Loucy (cell line): Measurements from ENCODE around the gene UCN3.
"Not testable (repeated sequence)": the region's sequence is repeated elsewhere in the genome, so short reads cannot be mapped to it uniquely, and the experiment has no call there.

Experiments
- EZH2phosphoT487 ChIP-seq: fragments of 200-600 bp; IDR thresholded peaks from 2 replicates; pipeline ENCODE4 v1.6.1; 2018; ENCODE audit warnings: antibody characterized with exemption, mild to moderate bottlenecking, moderate library complexity, borderline replicate concordance
- TF ChIP-seq, protein P1 (sequence below): fragments of 200-600 bp; sonication (generic); conservative IDR thresholded peaks from 2 replicates; pipeline ENCODE4 v1.5.1; 2014; ENCODE audit warnings: mild to moderate bottlenecking, antibody characterized with exemption, low read length

DNA sequence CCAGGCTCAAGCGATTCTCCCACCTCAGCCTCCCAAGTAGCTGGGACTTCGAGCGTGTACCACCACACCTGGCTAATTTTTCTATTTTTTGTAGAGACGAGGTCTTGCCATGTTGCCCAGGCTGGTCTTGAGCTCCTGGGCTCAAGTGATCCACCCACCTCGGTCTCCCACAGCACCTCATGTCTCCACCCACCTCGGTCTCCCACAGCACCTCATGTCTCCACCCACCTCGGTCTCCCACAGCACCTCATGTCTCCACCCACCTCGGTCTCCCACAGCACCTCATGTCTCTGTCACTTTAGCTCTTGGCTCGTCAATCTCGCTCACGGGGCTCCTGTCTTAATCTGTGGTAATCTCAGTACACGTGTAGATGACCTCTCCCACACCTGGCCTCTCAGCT, 15.6 kb downstream of the UCN3 start:
- TF ChIP-seq, protein P1, sequence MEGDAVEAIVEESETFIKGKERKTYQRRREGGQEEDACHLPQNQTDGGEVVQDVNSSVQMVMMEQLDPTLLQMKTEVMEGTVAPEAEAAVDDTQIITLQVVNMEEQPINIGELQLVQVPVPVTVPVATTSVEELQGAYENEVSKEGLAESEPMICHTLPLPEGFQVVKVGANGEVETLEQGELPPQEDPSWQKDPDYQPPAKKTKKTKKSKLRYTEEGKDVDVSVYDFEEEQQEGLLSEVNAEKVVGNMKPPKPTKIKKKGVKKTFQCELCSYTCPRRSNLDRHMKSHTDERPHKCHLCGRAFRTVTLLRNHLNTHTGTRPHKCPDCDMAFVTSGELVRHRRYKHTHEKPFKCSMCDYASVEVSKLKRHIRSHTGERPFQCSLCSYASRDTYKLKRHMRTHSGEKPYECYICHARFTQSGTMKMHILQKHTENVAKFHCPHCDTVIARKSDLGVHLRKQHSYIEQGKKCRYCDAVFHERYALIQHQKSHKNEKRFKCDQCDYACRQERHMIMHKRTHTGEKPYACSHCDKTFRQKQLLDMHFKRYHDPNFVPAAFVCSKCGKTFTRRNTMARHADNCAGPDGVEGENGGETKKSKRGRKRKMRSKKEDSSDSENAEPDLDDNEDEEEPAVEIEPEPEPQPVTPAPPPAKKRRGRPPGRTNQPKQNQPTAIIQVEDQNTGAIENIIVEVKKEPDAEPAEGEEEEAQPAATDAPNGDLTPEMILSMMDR = not testable (repeated sequence)
- TF ChIP-seq EZH2phosphoT487 = not testable (repeated sequence)
